ENCODE measurements around the gene ABCC11. TPM values are rescaled to one million over a fixed set of nuclear protein-coding genes. Genes with fewer than 3 reads are reported as not detected.

ABCC11 gene
- total RNA-seq, 2 donors from 2014 or later = 0.70 TPM; not detected in 1

DNA sequence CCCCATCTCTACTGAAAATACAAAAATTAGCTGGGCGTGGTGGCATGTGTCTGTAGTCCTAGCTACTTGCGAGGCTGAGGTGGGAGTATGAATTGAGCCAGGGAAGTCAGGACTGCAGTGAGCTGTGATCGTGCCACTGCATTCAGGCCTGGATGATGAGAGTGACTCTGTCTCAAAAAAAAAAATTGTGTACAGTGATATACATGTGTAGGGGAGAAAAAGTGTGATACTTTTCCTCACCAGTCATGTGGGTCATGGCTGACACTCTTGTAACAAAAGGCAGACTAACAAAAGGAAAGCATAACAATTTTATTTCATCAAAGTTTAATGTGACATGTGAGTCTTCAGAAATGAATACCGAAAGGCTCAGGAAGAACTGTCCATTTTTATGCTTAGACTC is 89.5 kb downstream of the ABCC11 start:
- H3K27ac Mint-ChIP-seq = no peak overlapping the region
- H3K4me1 Mint-ChIP-seq = peaks cover 1% of the 10 kb centered on the region
- Histone ChIP-seq H3K9me3 (ENCODE audit: control insufficient read depth, low read length) (no peaks in the 10 kb centered on the region), H3K4me3 (ENCODE audit: low read length) (no peak overlapping the region), H3K9ac (ENCODE audit: extremely low read depth, low read length, poor library complexity, severe bottlenecking) (no peak overlapping the region), H3K4me1 (ENCODE audit: control insufficient read depth, insufficient read depth, low read length) (no peaks in the 10 kb centered on the region), H3K27me3 (ENCODE audit: control insufficient read depth, insufficient read depth, low read length, poor library complexity, severe bottlenecking) (no peaks in the 10 kb centered on the region), H3K27ac (ENCODE audit: low read depth, low read length) (no peak overlapping the region), H3K36me3 (ENCODE audit: control insufficient read depth, insufficient read depth, low read length) (no peaks in the 10 kb centered on the region)
- TF ChIP-seq, protein P1, sequence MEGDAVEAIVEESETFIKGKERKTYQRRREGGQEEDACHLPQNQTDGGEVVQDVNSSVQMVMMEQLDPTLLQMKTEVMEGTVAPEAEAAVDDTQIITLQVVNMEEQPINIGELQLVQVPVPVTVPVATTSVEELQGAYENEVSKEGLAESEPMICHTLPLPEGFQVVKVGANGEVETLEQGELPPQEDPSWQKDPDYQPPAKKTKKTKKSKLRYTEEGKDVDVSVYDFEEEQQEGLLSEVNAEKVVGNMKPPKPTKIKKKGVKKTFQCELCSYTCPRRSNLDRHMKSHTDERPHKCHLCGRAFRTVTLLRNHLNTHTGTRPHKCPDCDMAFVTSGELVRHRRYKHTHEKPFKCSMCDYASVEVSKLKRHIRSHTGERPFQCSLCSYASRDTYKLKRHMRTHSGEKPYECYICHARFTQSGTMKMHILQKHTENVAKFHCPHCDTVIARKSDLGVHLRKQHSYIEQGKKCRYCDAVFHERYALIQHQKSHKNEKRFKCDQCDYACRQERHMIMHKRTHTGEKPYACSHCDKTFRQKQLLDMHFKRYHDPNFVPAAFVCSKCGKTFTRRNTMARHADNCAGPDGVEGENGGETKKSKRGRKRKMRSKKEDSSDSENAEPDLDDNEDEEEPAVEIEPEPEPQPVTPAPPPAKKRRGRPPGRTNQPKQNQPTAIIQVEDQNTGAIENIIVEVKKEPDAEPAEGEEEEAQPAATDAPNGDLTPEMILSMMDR (conservative IDR thresholded peaks at IDR 0.05) = no peak
- H3K4me3 Mint-ChIP-seq = no peak overlapping the region
- H3K36me3 Mint-ChIP-seq (ENCODE audit: low read depth) = no peaks in the 10 kb centered on the region
- H3K9me3 Mint-ChIP-seq = no peaks in the 10 kb centered on the region
- DNase-seq = no peak
- WGBS, 2 experiments (ENCODE audit: insufficient coverage in 1 of 2, insufficient read length in 1 of 2) = 96 to 100% methylated on average over 3 to 4 of the region's 4 CpGs
- H3K27me3 Mint-ChIP-seq (ENCODE audit: insufficient read depth) = peaks cover 12% of the 10 kb centered on the region

DNA sequence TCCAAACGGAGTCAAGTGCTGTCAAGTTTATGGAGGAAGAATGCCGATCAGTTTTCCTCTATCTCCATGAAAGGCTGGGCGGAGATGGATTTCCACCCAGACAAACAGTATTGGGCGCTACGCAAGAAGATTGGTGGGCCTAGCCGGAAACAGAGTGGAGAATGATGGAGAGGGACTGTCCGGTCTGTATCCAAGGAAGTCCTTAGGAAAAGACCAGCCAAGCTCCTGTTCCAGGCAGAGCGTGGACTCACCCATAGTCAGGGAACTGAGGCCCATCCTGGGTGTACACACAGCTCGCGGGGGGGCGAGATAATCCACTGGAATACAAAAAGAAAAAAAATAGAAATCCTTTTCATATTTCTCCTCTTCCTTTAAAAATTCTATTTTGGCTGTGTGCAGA is 90.0 kb downstream of the ABCC11 start:
- H3K27ac Mint-ChIP-seq = no peak overlapping the region

DNA sequence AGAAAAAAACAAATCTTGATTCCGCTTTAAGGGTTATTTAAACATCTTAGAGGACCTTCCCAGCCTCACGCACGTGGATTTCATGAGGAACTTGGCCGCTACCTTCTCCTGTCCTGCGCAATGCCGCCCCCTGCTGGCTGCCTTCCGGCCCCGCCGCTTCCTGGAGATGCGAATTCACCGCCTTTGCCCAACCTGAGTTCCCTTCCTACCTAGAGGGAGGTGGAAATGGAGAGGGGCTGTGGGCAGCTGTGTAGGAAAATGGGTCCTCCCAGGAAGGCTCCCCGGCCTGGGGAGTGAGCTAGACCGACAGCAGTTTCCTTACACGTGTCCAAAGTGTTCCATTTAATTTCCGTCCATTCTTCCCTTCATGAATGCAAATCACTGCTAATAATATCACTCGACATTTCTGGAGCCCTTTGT is 90.5 kb downstream of the ABCC11 start:
- no peaks in the 10 kb centered on the region for H3K36me3 Mint-ChIP-seq (ENCODE audit: low read depth)
- Histone ChIP-seq H3K4me3 (ENCODE audit: low read length) (no peak overlapping the region), H3K27ac (ENCODE audit: low read depth, low read length) (no peak overlapping the region), H3K9me3 (ENCODE audit: control insufficient read depth, low read length) (no peaks in the 10 kb centered on the region), H3K9ac (ENCODE audit: extremely low read depth, low read length, poor library complexity, severe bottlenecking) (no peak overlapping the region), H3K27me3 (ENCODE audit: control insufficient read depth, insufficient read depth, low read length, poor library complexity, severe bottlenecking) (no peaks in the 10 kb centered on the region), H3K36me3 (ENCODE audit: control insufficient read depth, insufficient read depth, low read length) (no peaks in the 10 kb centered on the region), H3K4me1 (ENCODE audit: control insufficient read depth, insufficient read depth, low read length) (no peaks in the 10 kb centered on the region)
- H3K4me1 Mint-ChIP-seq = no peaks in the 10 kb centered on the region
- H3K27me3 Mint-ChIP-seq (ENCODE audit: insufficient read depth) = peaks cover 12% of the 10 kb centered on the region
- TF ChIP-seq, protein P1 (conservative IDR thresholded peaks at IDR 0.05) = peak; percentile 99
- H3K27ac Mint-ChIP-seq = no peak overlapping the region
- H3K9me3 Mint-ChIP-seq = no peaks in the 10 kb centered on the region
- 28 to 57% methylated on average over 4 to 16 of the region's 16 CpGs for WGBS, 2 experiments (ENCODE audit: insufficient coverage in 1 of 2, insufficient read length in 1 of 2)
- no peak overlapping the region for H3K4me3 Mint-ChIP-seq
- peak; percentile 96 for DNase-seq

More for the DNA sequence above, 90.0 kb downstream of the ABCC11 start:
- Mint-ChIP-seq H3K27me3 (ENCODE audit: insufficient read depth) (peaks cover 12% of the 10 kb centered on the region), H3K4me1 (peaks cover 1% of the 10 kb centered on the region), H3K9me3 (no peaks in the 10 kb centered on the region), H3K36me3 (ENCODE audit: low read depth) (no peaks in the 10 kb centered on the region), H3K4me3 (no peak overlapping the region)
- DNase-seq = no peak
- Histone ChIP-seq H3K27me3 (ENCODE audit: control insufficient read depth, insufficient read depth, low read length, poor library complexity, severe bottlenecking) (no peaks in the 10 kb centered on the region), H3K9me3 (ENCODE audit: control insufficient read depth, low read length) (no peaks in the 10 kb centered on the region), H3K27ac (ENCODE audit: low read depth, low read length) (no peak overlapping the region), H3K4me3 (ENCODE audit: low read length) (no peak overlapping the region), H3K36me3 (ENCODE audit: control insufficient read depth, insufficient read depth, low read length) (no peaks in the 10 kb centered on the region), H3K9ac (ENCODE audit: extremely low read depth, low read length, poor library complexity, severe bottlenecking) (no peak overlapping the region), H3K4me1 (ENCODE audit: control insufficient read depth, insufficient read depth, low read length) (no peaks in the 10 kb centered on the region)
- TF ChIP-seq, protein P1 (conservative IDR thresholded peaks at IDR 0.05) = no peak
- 91 to 93% methylated on average over 9 to 11 of the region's 11 CpGs for WGBS, 2 experiments (ENCODE audit: insufficient coverage in 1 of 2, insufficient read length in 1 of 2)

Data from endodermal cell (in vitro differentiated cells).